HS-27A (cell line): ENCODE data around the gene CHST13.

ENCODE experiments used
- DNase-seq: peaks from one replicate; pipeline ENCODE4 v3.0.0-alpha.2; 2012; ENCODE audit warnings: low read depth, missing footprints

Gene CHST13

DNA sequence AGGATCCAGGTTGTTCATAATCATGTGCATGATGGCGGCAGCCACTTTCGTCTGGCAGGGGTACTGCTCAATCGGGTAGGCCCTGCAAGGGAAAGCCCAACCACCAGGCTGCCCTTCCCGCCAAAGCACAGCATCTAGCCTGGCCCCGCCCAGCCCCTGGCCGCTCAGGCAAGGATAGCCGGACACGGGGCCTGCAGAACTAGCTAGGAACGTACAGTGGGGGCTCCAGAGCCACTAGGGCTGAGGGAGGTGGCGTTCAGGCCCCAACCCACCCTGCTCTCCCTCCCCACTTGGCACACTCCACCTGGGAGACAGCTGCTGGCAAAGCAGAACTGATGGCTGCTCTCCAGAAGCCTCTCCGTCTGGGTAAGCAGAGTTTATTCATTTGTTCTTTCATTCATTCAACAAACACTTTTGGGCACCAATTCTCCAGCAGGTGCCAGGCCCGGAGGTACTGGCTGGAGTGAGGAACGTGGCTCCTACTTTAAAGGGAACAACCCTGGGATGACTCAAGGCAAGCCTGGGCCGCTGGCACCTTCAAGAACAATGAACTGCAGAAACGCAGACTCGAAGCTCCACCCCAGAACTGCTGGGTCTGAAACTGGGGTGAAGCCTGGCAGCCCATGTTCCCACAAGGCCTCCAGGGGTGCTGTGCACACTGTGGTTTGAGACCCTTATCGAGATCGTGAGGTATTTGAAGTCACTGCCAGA lies 14.2 kb upstream of the CHST13 start:
- DNase-seq = no peak

DNA sequence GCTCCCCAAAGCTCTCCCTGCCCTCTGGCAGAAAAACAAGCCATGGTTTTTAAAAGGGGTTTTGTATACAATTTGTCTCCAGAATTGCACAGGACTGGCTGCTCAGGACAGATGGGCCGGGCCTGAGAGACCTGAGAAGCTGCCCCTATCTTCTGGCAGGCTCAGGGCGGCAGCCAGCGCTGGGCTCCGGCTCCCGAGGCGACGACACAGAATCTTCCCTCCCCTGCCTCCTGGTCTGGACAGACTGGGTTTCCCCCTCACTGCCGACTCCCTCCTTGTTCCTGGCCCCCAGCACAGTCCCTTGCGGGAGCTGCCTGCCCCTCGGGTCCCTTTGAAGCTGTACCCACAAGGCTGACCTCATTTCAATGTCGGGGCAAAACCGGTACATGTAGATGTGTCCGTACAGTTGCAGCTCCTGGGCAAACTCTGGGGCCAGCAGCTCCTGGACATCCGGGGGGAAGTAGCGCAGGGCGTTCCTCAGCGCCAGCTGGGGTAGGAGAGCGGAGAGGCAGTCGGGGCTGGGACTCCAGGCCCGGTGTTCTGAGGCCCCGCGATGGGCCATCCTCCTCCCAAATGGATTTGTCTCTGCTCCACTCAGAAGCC lies 13.5 kb upstream of the CHST13 start:
- no peak for DNase-seq

DNA sequence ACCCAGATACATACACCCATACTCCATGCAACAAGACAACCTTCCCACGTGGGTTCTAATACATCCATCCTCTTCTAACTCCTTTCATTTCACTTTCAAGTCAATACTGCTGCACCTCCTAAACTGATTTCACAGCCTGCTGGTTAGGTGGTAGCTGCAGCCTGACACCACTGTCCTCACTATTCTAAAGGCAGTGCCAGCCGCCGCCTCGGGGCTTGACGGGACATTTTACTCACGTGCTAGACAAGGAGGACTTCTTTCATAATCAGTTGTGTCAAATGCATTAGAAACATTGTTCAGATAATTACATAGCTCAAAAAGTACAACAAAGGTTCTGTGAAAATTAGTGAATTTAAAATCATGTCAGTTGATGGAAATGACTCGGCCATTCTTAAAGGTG lies 12.7 kb upstream of the CHST13 start:
- DNase-seq = no peak

DNA sequence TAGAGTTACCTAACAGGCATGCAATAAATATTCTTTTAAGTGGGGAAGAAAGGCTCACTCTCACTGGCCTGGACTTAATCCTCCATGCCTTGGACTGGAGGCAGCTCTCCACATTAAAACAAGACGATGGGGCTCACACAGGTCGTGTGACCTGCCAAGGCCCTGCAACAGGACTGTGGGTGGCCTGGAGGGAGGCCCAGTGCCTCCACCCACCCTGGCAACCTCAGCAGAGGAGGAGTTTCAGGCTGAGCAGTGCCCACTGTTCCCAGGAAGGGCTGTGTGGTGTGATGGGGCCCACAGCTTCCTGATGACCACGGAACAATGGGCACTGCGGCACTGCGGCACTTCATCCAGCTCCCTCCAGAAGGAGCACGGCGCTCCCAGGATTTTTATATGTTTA lies 11.9 kb upstream of the CHST13 start:
- no peak for DNase-seq

DNA sequence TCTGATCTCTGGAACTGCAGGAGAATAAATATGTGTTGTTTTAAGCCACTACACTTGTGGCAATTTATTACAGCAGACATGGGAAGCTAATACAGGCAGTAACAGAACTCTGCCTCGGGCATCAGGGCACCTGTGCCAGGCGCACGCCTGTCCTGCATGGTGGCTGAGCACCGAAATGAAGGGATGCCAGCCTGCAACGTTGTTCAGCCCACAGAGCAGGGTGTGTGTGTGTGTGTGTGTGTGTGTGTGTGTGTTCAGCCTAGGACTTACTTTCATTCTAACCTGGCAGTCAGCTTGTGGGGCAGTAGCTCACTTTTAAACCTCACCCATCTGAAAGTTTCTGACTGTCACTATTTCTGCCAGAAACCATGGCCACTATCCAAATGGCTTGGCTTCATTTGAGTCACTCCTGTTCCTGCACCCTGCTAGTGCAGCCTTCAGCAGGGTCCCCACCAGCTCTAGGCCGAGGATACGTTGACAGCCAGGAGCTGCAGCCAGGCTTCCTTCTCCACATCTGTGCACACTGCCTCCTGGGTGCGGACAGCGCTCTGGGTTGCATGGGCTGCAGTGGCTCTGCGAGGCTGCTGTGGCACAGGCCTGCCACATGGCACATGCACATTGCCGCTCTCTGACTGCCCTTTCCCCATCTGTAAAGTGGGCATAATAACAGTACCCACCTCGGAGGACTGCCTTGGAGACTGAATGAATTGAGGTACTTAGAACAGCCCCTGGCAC lies 10.9 kb upstream of the CHST13 start:
- DNase-seq = no peak

DNA sequence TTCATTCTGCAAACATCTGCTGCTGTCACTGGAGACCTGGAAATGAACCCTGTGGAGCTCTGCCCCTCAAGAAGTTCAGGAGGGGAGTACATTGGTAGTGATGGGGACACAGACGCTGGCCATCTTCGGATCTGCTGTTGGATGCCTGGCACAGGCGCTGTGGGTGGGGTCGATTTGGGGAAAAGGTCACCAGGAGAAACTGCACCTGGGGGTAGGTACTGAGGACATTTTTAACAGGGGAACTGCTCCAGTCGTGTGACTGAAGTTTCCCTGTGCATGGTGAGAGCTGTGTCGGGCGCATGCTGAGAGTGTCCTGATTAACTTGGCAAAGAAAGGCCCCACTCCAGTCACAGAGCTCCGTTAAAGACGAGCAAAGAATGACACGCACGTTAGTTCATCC lies 9.8 kb upstream of the CHST13 start:
- no peak for DNase-seq

DNA sequence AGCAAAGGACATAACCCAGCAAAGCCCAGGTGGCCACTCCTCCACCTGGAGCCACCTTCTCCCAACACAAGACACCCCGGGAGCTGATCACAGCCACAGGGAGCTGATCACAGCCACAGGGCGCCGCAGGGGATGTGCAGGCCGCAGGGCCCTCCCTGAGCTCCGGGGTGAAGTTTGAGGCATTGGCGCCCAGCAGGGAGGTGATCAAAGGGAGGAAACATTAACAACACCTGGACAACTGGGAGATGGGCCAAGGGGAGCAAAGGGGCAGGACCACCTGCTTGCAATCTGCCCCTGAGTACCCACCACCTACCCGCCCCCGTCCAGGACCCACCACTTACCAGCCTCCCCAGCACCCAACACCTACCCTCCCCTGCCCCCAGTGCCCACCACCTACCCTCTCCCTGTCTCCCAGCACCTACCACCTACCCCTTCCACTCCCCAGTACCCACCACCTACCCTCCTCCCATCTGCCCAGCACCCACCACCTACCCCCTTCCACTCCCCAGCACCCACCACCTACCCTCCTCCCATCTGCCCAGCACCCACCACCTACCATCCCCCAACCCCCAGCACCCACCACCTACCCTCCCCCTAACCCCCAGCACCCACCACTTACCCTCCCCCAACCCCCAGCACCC lies 8.8 kb upstream of the CHST13 start:
- DNase-seq = no peak

DNA sequence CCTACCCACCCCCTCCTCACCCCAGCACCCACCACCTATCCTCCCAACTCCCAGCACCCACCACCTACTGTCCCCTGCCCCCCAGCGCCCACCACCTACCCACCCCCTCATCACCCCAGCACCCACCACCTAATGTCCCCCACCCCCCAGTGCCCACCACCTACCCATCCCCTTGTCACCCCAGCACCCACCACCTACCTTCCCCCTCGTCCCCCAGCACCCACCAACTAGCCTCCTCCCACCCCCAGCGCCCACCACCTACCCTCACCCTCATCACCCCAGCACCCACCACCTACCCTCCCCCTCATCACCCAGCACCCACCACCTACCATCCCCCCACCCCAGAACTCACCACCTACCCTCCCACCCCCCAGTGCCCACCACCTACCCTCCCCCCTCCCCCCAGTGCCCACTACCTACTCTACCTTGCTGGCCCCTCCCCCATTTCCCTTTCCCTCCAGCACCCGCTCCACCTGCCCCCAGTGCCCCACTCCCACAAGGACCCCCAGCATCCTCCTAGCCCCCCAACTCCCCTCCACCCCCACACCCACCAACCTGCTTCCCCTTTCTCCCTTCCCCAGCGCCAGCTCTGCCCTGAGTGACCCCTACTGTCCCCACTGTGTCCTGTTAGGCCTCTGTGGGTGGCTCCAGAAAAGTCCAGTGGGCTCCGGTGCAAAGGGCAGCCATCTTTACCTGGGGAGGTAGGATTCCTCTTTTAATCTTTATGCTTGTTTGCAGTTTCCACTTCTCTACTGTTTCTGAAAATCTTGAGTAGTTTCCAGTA lies 7.6 kb upstream of the CHST13 start:
- no peak for DNase-seq

DNA sequence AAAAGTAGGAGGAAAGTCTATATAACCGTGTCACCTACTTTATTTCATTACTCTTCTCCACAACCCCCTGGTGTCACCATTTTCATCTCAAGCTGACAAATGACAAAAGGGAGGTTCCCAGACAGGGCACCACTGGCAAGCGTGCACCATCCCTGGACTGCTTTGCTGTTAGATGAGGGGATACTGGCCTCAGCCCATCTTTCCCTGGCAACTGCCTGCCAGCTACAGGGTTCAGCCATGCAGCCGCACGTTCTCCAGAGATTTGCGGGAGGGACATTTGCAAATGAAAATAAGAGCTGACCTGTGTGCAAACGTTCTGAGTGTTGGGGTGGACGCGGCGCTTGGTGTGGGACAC lies 7.0 kb upstream of the CHST13 start:
- DNase-seq = no peak

DNA sequence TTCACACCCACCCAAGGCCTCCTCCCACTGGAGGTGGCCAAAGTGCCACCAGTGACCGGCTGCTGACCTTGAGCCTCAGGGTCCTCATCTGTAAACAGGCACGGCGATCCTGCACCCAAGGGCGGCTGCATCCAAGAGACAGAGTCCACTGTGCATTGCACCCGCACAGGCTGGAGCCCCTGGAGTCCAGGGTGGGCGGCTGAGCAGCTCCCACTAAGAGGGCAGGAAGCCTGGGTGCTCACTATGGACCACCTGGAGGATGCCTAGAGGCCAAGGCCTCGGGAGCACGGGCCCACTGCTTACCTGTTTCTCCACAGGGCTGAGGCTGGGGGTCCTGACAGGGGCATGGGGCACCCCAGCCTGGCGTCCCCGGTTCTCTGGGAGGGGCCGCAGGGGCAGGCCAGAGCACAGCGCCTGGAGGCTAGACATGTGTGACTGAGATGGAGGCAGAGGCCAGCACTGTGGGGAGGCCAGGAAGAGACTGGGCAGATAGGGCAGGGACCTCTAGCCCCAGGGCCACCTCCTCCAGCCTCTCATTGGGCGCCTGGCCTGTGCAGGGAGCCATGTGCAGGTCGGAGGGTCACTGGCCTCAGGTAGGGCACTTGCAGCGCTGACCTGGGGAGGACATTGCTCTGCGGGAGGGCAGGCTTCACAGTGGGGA lies 6.5 kb upstream of the CHST13 start, which contains the start of gene UROC1:
Gene UROC1 (minus strand): TSS at position 483 of the 661 bp plus-strand sequence. CDS start 54 bp downstream, at position 429.
- DNase-seq = no peak

DNA sequence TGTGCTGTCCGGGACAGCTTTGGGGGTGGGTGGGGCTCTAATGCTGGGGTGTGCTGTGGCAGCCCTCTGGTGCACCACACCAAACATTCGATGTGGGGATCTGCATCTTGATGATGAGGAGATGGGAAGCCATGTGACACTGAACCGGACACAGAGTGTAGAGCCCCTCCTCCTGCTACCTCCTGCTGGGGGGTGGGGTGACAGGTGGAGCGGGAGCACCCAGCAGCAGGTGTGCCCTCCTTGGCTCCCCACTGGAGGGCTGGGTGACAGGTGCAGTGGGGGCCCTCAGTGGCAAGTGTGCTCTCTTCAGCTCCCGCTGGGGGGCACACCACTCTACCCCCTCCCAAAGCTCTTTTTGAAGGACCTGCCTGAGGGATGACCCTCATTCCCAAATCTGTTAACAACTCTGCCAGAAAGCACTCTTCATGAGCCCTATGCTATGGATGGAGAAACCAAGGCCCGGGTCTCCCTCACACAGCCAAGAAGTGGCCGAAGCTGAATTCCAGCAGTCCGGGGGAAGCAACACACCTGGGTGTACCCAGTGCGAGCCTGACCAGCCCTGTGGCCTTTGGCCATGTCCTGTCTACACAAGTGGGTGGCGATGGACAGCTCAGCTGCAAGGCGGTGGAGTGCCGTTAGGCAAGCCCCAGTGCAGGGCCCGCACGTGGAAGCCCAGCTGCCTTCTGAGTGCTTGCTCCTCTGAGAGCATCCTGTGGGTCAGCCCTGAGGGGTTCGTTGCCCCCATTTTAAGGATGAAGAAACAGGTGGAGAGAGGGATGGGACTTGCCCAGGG lies 5.8 kb upstream of the CHST13 start:
- DNase-seq = no peak

DNA sequence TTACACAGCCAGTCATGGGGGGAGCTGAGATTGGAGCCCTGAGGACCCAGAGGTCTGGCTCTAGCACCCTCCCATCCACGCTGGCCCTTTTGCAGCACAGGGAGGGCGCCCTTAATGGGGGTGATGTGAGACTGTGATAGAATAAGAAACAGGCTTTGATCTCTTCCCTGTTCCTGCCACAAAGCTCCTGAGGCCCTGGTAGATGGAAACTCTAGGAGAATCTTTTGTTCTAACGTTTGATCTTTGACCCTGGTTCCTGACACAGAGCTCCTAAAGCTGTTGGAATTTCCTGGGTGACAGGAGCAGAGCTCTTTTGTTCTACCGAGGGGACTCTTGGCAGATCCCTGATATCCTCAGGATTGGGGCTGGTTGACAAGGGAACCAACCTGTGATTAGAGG lies 5.2 kb upstream of the CHST13 start:
- DNase-seq = no peak

DNA sequence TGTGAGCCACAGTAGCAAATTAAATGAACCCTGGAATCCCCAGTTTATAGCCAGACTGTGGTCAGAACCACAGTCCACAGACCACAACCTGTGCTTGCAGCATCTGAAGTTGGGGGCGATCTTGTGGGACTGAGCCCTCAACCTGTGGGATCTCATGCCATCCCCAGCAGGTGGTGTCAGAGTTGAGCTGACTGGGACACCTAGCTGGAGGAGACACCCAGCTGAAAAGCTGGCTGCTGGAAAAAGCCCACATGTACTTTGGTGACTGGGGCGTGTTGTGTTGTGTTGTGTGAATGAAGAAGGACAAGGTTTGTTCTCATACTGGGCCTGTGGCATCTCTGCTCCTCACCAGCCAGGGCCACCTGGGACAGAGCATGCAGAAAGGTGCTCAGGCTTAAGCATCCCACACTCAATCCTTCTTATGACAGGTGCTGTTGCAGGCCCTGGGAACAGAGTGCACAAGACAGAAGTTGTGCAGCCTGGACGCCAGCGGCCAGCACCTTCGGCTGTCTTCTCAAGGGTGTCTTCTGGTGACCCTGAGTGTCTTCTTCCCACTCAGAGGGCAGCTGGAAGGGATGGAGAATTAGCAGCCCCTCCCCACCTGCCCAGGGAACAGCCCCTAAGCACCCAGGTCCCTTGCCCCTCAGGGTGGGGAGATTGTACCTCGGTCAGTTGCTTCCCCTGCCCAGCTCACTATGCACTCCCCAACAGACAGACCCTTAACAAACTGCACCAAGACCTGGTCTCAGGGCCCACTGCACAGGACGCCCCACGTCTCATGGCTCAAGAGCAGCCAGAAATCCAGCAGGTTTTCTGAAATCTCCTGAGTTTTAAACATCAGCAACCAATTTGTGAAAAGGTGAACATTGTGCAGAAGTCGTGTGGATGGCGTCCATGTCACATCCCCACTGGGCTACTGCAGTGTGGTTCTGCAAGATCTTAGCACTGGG lies 4.2 kb upstream of the CHST13 start:
- no peak for DNase-seq

DNA sequence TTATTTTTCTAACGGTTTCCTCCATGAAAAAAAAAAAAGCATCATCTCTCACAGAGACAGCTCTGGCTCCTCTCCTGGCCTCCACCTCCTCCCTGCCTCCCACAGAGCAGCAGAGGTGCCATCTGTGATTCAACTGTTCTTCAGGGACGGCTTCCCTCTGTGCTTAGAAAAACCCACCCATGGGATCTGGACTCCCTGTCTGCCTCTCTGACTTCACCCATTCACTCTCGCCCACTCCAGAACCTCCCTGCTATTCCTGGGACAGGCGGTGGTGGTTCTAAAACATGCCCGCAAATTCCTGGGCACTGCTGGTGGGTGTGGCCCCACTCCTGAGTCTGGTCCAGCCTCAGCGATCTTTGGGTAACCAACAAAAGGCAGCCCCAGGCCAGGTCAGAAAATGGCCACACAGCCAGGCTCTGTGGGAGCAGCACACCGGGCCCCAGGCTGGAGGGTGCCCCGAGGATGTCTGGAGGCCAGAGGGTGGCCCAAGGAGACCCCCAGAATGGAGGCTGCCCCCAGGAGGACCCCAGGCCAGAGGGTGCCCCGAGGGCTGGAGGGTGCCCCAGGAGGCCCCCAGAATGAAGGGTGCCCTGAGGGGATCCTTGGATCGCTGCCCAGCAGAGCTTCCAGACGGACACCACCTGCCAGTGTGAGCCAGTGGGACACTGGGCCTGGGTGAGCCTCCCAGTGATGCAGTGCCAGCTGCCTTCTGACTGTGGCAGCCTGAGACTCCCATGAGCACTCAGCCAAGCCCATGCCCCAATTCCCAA lies 2.6 kb upstream of the CHST13 start:
- no peak for DNase-seq

DNA sequence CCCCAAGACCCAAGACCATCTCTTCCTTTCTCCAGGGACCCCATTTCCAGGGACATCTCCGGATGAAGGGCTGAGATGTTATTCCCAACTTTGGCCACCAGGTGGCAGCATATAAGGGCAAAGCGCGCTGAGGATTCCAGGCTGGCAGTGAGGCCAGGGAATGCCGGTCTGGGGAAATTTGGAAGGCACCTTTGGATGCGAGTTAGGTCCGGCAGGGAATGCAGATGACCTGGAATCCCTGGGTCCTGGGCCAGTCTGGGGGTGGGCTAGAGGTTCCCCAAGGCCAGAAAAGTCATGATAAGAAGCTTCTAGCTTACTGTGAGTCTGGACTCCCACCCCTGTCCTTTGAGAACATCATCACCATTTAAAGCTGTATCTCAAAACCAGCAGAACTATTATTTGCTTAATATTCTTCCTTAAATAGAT lies 1.6 kb upstream of the CHST13 start:
- no peak for DNase-seq

DNA sequence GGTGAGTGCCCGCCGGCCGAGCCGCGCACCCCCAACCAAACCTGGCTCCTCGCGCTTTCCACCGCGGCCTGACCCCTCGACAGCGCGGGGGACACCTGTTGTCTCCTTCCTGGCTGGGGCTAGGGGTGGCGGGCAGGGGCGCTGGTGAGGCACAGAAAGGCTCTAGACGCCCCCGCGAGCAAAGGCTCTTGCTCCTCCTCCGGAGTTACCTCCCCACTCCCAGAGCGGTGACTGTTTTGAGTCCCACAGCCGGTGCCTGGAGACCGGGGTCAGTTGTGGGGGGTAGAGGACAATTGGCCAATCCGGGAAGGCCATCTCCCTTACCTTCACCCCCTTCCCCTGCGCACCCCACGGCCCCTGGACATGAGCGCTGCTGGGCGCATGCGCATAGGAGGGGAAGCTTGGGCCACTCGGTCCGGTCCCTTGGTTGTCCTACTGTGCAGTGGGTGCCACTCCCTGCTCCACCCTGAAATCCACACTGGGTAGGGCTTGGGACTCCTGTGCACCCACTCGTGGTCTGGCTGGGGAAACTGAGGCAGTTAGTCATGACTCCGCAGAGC lies 554 bp downstream of the CHST13 start:
- no peak for DNase-seq

DNA sequence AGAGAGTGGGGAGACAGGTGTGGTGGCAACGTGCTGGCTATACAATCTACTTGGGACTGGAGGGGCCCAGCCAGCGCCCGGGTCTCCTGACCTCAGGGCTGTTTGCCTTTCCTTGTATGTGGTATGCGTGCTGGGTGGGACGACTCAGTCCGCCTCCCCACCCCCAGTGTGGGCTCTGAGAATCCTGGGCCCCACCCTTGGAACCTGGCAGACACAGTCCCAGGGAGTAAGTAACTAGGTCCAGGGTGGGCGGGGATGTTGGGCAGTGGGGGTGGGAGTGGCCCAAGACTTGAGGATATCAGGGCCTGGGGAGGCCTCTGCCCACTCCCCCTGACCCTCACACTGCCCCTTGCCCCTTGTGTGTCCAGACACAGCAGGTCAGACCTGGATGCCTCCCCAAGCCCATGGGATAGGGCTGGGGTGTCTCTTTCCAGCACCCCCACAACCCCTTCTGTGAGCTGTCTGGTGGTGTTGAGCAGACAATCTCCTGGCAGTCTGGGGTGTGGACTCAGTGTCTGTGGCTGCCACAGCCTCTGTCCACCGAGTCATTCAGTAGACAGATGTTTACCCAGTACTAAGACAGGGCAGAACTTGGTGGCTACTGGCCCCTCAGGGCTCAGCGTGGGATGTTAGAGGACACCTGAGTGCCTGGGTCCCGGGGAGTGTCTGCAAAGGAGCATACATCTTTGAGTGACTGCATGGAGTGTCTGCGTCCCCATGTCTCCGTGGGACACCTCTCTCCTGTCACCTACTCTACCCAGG lies 1.3 kb downstream of the CHST13 start:
- DNase-seq = no peak
